Mesenteric fat pad (tissue), 1 donor: Measurements from ENCODE around the gene LPCAT3. TPM values are rescaled to one million over a fixed set of nuclear protein-coding genes. Genes with fewer than 3 reads are reported as not detected.
"Not testable (repeated sequence)": the region's sequence is repeated elsewhere in the genome, so short reads cannot be mapped to it uniquely, and the experiment has no call there.

ENCODE experiments used
- DNase-seq: peaks from one replicate; pipeline ENCODE4 v3.0.0-alpha.2; 2020; ENCODE audit warnings: low spot score
- long read RNA-seq: library from polyadenylated mRNA; unstranded; transcript quantifications from one replicate; pipeline ENCODE4 v2.0.0, GENCODE V29; 2020
- total RNA-seq: library from RNA; stranded (reverse); fragmentation: NEBNext Ultra II Directional; extraction: Animal tissue kit (Norgen Biotek cat#: 25700); gene quantifications from one replicate; pipeline ENCODE4 v1.2.1, GENCODE V29; 2021
- donor health status: DM: yes; HTN: yes; CAD: no.

The LPCAT3 gene
- total RNA-seq, result 60.1 TPM
- long read RNA-seq, transcript LPCAT3-201 (13 exons, 2,268 nt), result major isoform, 173 of 236 reads
- long read RNA-seq, partial matches to known transcripts, result 28 of 236 reads
- long read RNA-seq, other reads (novel, unspliced or antisense), result 34 of 236 reads

GRCh38 chr12:7018350-7019042, at the start of gene LPCAT3:
Gene LPCAT3 (minus strand): TSS chr12:7018476. CDS start chr12:7018424, 52 bp downstream.
- peak; percentile 99 for DNase-seq

DNA sequence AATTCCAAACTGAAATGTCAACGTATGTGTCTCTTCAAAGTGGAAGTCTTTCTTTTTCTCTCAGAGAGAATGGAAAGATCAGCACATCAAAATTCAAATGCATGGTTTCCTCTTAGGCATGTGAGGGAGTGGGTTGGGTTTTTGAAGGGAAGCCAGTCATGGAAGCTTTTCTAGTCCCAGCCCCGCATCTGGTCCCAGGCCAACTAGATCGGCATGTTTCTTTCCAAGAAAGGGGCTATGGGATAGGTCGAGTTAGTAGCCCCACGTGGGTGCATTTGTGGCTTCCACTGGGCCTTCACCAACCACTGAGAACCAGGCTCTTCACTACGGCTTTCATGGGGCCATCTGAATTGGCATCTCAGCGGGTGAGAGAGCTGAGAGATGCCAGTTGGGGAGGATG, 48.8 kb upstream of the LPCAT3 start:
- DNase-seq, result no peak

DNA sequence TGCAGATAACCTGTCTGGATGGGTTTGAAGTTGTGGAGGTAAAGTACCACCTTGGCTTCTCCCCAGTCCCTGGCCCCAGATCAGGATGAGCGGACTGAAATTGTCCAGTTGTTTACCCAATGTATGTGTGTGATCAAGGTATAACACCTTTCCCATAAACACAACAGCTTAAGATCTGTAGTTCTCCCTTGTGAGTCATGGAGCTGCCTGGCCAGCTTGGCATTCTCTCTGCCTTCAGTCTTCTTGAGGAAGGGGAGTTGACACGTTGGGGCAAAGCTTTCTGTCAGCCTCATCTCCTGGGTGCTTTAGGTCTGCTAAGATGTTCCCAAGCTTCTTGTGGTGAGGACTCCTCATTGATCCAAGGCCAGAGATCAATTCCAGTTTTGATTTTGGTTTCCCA, 48.3 kb upstream of the LPCAT3 start:
- DNase-seq, result no peak

GRCh38 chr12:7065073-7065623, 46.9 kb upstream of the LPCAT3 start:
- DNase-seq, result no peak

- DNase-seq, result no peak
Observed at GRCh38 chr12:7064516-7064915, 46.2 kb upstream of the LPCAT3 start.

DNA sequence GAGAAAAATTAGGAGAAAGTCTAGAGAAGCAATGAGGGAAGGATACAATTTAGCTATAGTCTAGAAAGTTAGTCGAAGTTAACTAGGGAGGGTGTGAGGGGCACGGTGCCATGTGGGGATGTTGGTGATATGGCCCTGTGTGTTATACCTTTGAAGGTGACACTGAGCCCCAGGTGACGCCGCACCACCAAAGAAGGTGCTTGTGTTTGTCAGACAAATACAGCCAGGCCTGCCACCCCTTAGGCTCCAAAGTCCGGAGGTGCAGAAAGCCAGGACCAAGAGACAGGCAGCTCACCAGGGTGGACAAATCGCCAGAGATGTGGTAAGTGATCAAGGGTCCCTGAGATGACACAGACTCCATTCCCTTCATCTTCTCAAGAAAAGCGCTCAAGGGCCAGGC, 43.3 kb upstream of the LPCAT3 start:
- no peak for DNase-seq

DNA sequence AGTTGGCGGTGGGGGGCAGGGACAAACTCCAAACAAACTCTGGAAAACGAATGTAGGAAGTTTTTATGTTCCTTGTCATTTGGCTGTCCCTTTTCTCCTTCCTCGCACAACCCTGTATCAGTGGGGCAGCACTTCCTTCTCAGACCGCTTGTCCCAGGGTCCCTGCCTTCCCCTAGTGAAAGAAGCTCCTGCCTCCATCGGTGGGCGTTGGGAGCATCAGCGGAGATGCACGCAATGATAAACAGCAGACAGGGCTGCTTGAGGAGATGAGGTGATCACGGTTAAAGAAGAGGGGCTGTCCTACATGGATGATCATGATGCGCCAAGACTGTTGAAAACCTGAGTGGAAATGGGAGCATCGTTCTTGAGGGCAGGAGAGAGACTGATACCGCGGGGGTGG, 42.9 kb upstream of the LPCAT3 start:
- no peak for DNase-seq

DNA sequence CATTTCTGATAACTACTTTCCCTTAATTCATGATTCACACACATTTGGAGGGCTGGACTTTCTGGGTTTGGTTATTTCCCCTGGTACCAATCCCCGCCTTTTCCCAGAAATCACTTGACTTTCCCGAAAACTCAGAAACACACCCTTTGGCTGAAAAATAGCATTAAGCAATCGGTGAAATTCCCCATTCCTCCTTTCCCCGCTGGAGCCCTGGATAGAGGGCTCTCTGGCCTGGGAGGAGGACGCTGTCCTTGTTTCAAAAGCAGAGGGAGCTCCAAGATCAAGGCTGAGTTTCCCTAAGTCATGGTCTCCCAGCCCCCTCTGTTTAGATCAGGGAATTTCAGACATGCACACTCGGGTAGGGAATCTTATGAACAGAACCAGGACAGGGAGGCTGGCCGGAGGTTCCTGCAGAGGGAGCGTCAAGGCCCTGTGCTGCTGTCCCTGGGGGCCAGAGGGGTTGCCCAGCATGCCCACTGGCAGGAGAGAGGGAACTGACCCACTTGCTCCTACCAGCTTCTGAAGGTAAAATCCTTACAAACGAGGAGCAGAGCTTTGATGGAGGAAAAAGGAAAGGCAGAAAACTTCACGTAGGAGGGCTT, 42.2 kb upstream of the LPCAT3 start, which contains the start of gene C1S:
TSS of gene C1S (plus strand) at position 366 of the 602 bp plus-strand sequence. CDS start 1,195 bp downstream, outside the sequence.
- DNase-seq, result no peak

- no peak for DNase-seq
Observed at GRCh38 chr12:7059780-7060179, 41.5 kb upstream of the LPCAT3 start.

- no peak for DNase-seq
Observed at GRCh38 chr12:7058850-7059395, 40.6 kb upstream of the LPCAT3 start.

DNA sequence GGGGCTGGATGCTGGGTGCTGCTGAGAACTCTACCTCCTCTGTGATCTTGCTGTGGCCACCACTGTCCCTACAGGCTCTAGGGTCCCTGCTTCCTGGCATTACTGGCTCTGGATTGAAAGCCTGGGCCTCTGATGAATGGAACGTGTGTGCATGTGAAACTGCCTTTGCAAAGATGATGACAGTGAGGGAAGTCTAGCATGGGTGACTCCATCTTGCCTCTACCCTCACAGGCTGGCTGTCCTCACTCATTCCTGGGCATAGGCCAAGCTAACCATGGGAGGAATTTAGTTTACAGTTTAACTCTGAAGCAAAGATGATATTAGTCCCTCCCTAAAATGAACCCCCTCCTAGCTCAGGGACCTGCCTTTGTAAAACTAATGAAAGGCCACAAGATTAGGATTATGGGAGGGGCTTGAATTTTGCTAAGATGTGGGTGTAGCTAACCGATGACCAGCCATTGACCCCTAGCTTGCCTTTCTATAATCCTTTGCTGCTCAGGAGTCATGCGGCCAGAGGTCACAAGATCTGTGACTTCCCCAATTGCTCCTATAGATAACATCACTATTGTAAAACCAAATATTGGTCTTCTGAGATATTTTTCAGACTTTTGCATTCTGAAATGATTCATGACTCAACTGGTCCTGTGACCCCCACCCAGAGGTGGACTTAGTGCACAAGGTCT, 40.0 kb upstream of the LPCAT3 start:
- no peak for DNase-seq

- not testable (repeated sequence) for DNase-seq
Observed at GRCh38 chr12:7055736-7056135, 37.5 kb upstream of the LPCAT3 start.

DNA sequence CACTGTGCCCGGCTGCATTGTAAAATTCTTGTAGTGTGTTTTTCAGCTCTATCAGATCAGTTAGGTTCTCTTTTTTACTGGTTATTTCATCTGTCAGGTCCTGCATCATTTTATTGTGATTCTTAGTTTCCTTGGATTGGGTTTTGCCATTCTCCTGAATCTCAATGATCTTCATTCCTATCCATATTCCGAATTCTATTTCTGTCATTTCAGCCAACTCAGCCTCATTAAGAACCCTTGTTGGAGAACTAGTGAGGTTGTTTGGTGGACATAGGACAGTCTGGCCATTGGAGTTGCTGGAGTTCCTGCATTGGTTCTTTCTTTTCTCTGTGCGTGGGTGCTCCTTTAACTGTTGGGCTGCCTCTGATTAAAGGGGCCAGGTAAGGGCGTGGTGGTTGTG, 36.6 kb upstream of the LPCAT3 start:
- DNase-seq, result no peak

- not testable (repeated sequence) for DNase-seq
Observed at GRCh38 chr12:7049973-7050372, 31.7 kb upstream of the LPCAT3 start.

- DNase-seq, result not testable (repeated sequence)
Observed at GRCh38 chr12:7049445-7049951, 31.2 kb upstream of the LPCAT3 start.

GRCh38 chr12:7047306-7047705, 29.0 kb upstream of the LPCAT3 start:
- DNase-seq, result no peak

- no peak for DNase-seq
Observed at GRCh38 chr12:7046383-7047105, 28.3 kb upstream of the LPCAT3 start.

- no peak for DNase-seq
Observed at GRCh38 chr12:7045913-7046312, 27.6 kb upstream of the LPCAT3 start.

DNA sequence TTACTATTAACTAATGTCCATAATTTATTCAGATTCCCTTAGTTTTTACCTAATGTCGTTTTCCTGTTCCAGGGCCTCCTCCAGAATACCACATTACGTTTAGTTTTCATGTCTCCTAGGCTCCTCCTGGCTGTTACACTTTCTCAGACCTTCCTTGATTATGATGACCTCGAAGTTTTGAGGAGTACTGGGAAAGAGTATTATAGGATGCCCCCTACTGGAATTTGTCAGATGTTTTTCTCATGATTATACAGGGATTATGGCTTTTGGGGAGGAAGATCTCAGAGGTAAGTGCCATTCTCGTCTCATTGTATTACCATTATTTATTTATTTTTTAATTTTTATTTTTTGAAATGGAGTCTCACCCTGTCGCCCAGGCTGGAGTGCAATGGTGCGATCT, 24.6 kb upstream of the LPCAT3 start:
- no peak for DNase-seq

DNA sequence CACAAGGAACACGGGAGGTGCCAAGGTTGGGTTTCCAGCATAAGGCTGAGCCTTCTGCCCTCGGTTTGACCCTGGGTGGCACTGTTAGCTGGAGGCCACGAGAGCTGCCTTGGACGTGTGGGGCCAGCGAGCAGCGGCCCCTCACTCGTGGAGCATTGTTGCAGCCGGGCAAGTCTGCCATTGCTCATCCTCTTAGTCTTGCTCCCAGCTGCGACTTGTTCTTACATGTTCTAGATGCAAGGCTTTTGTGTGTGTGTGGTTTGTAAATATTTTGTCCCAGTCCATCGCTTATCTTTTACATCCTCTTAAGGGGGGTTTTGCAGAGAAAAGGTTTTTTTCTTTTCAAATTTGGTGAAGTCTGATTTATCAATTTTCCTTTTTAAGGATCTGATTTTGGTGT, 21.1 kb upstream of the LPCAT3 start:
- no peak for DNase-seq

DNA sequence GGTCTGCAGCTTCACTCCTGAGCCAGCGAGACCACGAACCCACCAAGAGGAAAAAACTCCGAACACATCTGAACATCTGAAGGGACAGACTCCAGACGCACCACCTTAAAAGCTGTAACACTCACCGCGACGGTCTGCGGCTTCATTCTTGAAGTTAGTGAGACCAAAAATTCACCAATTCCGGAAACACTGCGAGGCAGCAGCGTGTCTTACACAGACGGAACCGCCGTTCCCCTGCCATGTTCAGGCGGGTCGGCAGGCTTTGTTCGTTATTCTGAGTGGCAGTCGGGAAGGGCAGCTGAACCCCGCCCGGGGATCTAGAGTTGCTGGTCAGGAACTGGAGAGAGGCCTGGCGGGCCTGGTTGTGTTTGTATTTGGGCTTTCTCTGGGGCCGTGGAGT, 20.3 kb upstream of the LPCAT3 start:
- DNase-seq, result no peak
